Endothelial cell of umbilical vein (primary cell): ENCODE measurements around the gene TLCD5. TPM values are rescaled to one million over a fixed set of nuclear protein-coding genes. Genes with fewer than 3 reads are reported as not detected.

Experiments
- BruUV-seq: library from RNA; stranded (reverse); fragments of 400-500 nt; replicated peaks from 2 replicates; lab custom pipeline; 2021; lab: Mats Ljungman, UMichigan
- CTCF ChIA-PET: fragments of 300-600, 350-600 bp; sonication (Branson Sonifier 250); formaldehyde crosslinking; loops from one replicate; lab custom pipeline; 2021; ENCODE audit warnings: antibody characterized with exemption, inconsistent platforms; lab: Charles Lee
- POLR2A ChIA-PET: fragments of 300-600, 350-600 bp; sonication (Branson Sonifier 250); formaldehyde crosslinking; loops from one replicate; lab custom pipeline; 2021; ENCODE audit warnings: antibody characterized with exemption, inconsistent platforms; lab: Charles Lee
- DNase-seq: peaks from one replicate; pipeline ENCODE4 v3.0.0-alpha.2; 2011; ENCODE audit warnings: low read depth, low spot score
- FAIRE-seq: peaks from 2 replicates; lab custom pipeline; 2011; peaks lifted over from hg19 to GRCh38; lab: Jason Lieb, UNC
- H2AFZ ChIP-seq: 2 replicates; pipeline ENCODE4 v1.6.0; 2012; ENCODE audit warnings: low read depth, low read length, control low read depth, inconsistent platforms
- H3K27ac ChIP-seq: 2 replicates; pipeline ENCODE4 v1.5.1; 2011; ENCODE audit warnings: low read depth, mild to moderate bottlenecking, control low read depth, low read length, moderate library complexity; ENCODE audit not compliant: insufficient read depth
- H3K27me3 ChIP-seq, 2 experiments: 2 replicates each; pipeline versions ENCODE4 v1.6.0 to v1.6.1; 2011; ENCODE audit warnings: low read length in 2 of 2, mixed read lengths in 1 of 2; ENCODE audit not compliant: control insufficient read depth in 2 of 2, insufficient read depth in 2 of 2
- H3K36me3 ChIP-seq, 2 experiments: 2 replicates in 1 of 2; 3 replicates in 1 of 2; pipeline ENCODE4 v1.5.1; 2011; ENCODE audit warnings: low read length in 2 of 2, mild to moderate bottlenecking in 1 of 2, moderate library complexity in 1 of 2; ENCODE audit not compliant: control insufficient read depth in 2 of 2, insufficient read depth in 2 of 2; ENCODE audit errors: extremely low read depth in 1 of 2
- H3K4me1 ChIP-seq: 3 replicates; pipeline ENCODE4 v1.5.1; 2011; ENCODE audit warnings: mild to moderate bottlenecking, low read length; ENCODE audit not compliant: control insufficient read depth, insufficient read depth; ENCODE audit errors: extremely low read depth
- H3K4me2 ChIP-seq: 2 replicates; pipeline ENCODE4 v1.6.1; 2011; ENCODE audit warnings: low read length, control low read depth, mixed read lengths; ENCODE audit not compliant: insufficient read depth
- H3K4me3 ChIP-seq, 3 experiments: fragments of 200-600 bp in 1 of 3; sonication (generic), shearing (Covaris generic) in 1 of 3; replicated peaks in 1 of 3; 2 replicates each; pipeline ENCODE4 v1.5.1; 2011 to 2016; ENCODE audit warnings: control low read depth in 3 of 3, low read length in 3 of 3, mild to moderate bottlenecking in 2 of 3, inconsistent platforms in 1 of 3, low read depth in 1 of 3, moderate library complexity in 1 of 3; ENCODE audit not compliant: insufficient read depth in 1 of 3
- H3K79me2 ChIP-seq: 2 replicates; pipeline ENCODE4 v1.6.0; 2012; ENCODE audit warnings: low read length, inconsistent platforms; ENCODE audit not compliant: control insufficient read depth, insufficient read depth
- H3K9ac ChIP-seq: replicated peaks from 2 replicates; pipeline ENCODE3; 2011; ENCODE audit warnings: low read length, control low read depth; ENCODE audit not compliant: insufficient read depth; ENCODE audit errors: extremely low read depth
- H3K9me1 ChIP-seq: replicated peaks from 3 replicates; pipeline ENCODE4 v1.6.0; 2011; ENCODE audit warnings: mild to moderate bottlenecking, low read length; ENCODE audit not compliant: control insufficient read depth, insufficient read depth; ENCODE audit errors: extremely low read depth
- H3K9me3 ChIP-seq: replicated peaks from 2 replicates; pipeline ENCODE4 v1.5.1; 2012; ENCODE audit warnings: low read length, inconsistent platforms; ENCODE audit not compliant: control insufficient read depth, insufficient read depth
- H4K20me1 ChIP-seq: replicated peaks from 2 replicates; pipeline ENCODE3; 2011; ENCODE audit warnings: mild to moderate bottlenecking, low read length; ENCODE audit not compliant: control insufficient read depth, insufficient read depth; ENCODE audit errors: extremely low read depth
- EZH2 ChIP-seq: IDR thresholded peaks from 2 replicates; pipeline ENCODE4 v1.6.1; 2012; ENCODE audit warnings: borderline replicate concordance, low read depth, mild to moderate bottlenecking, moderate library complexity, low read length, inconsistent platforms; ENCODE audit not compliant: severe bottlenecking
- FOS ChIP-seq: IDR thresholded peaks from 2 replicates; pipeline ENCODE4 v1.6.1; 2011; ENCODE audit warnings: mild to moderate bottlenecking, low read length, moderate library complexity, borderline replicate concordance; ENCODE audit not compliant: insufficient read depth
- GATA2 ChIP-seq: IDR thresholded peaks from 2 replicates; pipeline ENCODE4 v1.7.0; 2011; ENCODE audit warnings: low read depth, mild to moderate bottlenecking, moderate library complexity, mixed read lengths, low read length; ENCODE audit not compliant: insufficient read length, insufficient read depth
- JUN ChIP-seq: IDR thresholded peaks from 2 replicates; pipeline ENCODE4 v1.6.1; 2011; ENCODE audit warnings: borderline replicate concordance, low read depth; ENCODE audit not compliant: insufficient read length, insufficient read depth
- MYC ChIP-seq: IDR thresholded peaks from one replicate; pipeline ENCODE4 v1.6.1; 2011; ENCODE audit warnings: mild to moderate bottlenecking, low read depth, low read length
- POLR2A ChIP-seq: IDR thresholded peaks from 2 replicates; pipeline ENCODE4 v1.6.1; 2012; ENCODE audit warnings: low read depth, mild to moderate bottlenecking, control low read depth, low read length
- POLR2AphosphoS5 ChIP-seq: IDR thresholded peaks from 2 replicates; pipeline ENCODE4 v1.6.1; 2012; ENCODE audit warnings: low read depth, mild to moderate bottlenecking, control low read depth, low read length, moderate library complexity; ENCODE audit not compliant: insufficient read depth
- dilution Hi-C: fragments of 300-500 bp; cut with MboI; formaldehyde crosslinking; loops from one replicate; pipeline ENCODE4 v1.15.0; 2019; ENCODE audit warnings: low sequenced_read_pairs; ENCODE audit not compliant: extremely low pct_ligation_motif_present
- intact Hi-C: fragments of 100-400 bp; cut with micrococcal nuclease; formaldehyde crosslinking; loops from one replicate; pipeline ENCODE4 v1.10.0; 2022
- polyA plus RNA-seq, 4 experiments: library from polyadenylated mRNA; depleted of rRNA in 3 of 4; stranded (reverse) in 3 of 4; unstranded in 1 of 4; fragments of >200 nt; gene quantifications; 2 replicates each; pipeline versions ENCODE4 v1.2.1 to v1.2.3, GENCODE V29; 2011 to 2012; ENCODE audit warnings: missing spikeins in 1 of 4
- total RNA-seq: library from RNA; stranded (reverse); gene quantifications from 2 replicates; pipeline ENCODE4 v1.2.3, GENCODE V29; 2021
- TF ChIP-seq, protein P1 (sequence below), 2 donors: IDR thresholded peaks; 1 replicate in 1 of 2; 2 replicates in 1 of 2; pipeline ENCODE4 v1.5.1; 2011; ENCODE audit warnings: low read length in 2 of 2, mild to moderate bottlenecking in 2 of 2, moderate library complexity in 2 of 2, control low read depth in 1 of 2, inconsistent platforms in 1 of 2, low read depth in 1 of 2; ENCODE audit not compliant: insufficient read depth in 1 of 2; ENCODE audit errors: extremely low read depth in 1 of 2
- TF ChIP-seq, protein P2 (sequence below): IDR thresholded peaks from 2 replicates; pipeline ENCODE4 v1.6.1; 2011; ENCODE audit not compliant: insufficient read depth, insufficient read length

TLCD5 gene
- total and polyA plus RNA-seq, 2 donors (not counting 3 experiments of a cell fraction or from before 2014, with no cell fraction given) = 6.3 to 9.7 TPM

DNA sequence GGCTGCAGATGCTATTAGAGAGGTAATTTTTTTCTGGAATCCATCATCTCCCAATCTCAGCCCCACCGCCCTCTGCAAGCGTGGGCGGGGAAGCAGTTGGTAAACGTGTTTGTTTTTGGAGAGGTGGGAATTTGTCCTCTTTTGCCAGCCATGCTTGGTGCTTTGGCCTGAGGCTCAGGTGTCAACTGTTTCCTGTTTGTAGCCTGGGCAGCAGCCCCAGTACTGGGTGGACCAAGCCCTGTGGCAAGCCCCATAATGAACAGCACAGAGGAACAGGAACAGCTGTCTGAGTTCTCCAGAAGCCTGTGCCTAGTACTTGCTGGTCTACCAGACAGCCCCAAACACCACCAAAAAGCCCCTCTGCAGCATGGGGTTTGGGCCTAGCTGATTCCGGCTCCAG lies 45.6 kb upstream of the TLCD5 start:
- TF ChIP-seq FOS = no peak
- TF ChIP-seq, protein P1, sequence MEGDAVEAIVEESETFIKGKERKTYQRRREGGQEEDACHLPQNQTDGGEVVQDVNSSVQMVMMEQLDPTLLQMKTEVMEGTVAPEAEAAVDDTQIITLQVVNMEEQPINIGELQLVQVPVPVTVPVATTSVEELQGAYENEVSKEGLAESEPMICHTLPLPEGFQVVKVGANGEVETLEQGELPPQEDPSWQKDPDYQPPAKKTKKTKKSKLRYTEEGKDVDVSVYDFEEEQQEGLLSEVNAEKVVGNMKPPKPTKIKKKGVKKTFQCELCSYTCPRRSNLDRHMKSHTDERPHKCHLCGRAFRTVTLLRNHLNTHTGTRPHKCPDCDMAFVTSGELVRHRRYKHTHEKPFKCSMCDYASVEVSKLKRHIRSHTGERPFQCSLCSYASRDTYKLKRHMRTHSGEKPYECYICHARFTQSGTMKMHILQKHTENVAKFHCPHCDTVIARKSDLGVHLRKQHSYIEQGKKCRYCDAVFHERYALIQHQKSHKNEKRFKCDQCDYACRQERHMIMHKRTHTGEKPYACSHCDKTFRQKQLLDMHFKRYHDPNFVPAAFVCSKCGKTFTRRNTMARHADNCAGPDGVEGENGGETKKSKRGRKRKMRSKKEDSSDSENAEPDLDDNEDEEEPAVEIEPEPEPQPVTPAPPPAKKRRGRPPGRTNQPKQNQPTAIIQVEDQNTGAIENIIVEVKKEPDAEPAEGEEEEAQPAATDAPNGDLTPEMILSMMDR (IDR thresholded peaks at IDR 0.05; ENCODE audit: extremely low read depth in 1 of 2, insufficient read depth in 1 of 2, low read depth in 1 of 2, low read length in 2 of 2) = no peak
- TF ChIP-seq, protein P2, sequence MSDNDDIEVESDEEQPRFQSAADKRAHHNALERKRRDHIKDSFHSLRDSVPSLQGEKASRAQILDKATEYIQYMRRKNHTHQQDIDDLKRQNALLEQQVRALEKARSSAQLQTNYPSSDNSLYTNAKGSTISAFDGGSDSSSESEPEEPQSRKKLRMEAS = no peak
- TF ChIP-seq MYC = no peak
- no peak for TF ChIP-seq POLR2AphosphoS5
- no peak for TF ChIP-seq JUN
- TF ChIP-seq GATA2 = no peak
- no peak for TF ChIP-seq EZH2
- TF ChIP-seq POLR2A = no peak
- no TSS peak for BruUV-seq
- no peak for DNase-seq
- dilution Hi-C loops (no loop called here), intact Hi-C loops (no loop called here)
- Histone ChIP-seq H3K4me2 (no peak overlapping the region), H4K20me1 (no peaks in the 10 kb centered on the region), H3K79me2 (no peaks in the 10 kb centered on the region), H3K9ac (no peak overlapping the region), H3K27me3 (peaks cover 1 to 3% of the 10 kb centered on the region in 2 experiments), H3K9me3 (no peaks in the 10 kb centered on the region), H3K27ac (no peak overlapping the region), H2AFZ (no peak overlapping the region), H3K4me3 (no peak overlapping the region), H3K36me3 (no peaks in the 10 kb centered on the region), H3K9me1 (no peaks in the 10 kb centered on the region), H3K4me1 (no peaks in the 10 kb centered on the region)
- POLR2A ChIA-PET = no interaction called here
- CTCF ChIA-PET = interaction anchor here (1.3 kb wide), 1 partner anchor 24 kb away, joined by 5 read pairs; no protein-coding TSS in a partner anchor
- no peak for FAIRE-seq
